ENCODE measurements around the gene GIT1.
A peak's percentile ranks its signal among the peaks of the same experiment; 100 is the strongest.

Gene GIT1

DNA sequence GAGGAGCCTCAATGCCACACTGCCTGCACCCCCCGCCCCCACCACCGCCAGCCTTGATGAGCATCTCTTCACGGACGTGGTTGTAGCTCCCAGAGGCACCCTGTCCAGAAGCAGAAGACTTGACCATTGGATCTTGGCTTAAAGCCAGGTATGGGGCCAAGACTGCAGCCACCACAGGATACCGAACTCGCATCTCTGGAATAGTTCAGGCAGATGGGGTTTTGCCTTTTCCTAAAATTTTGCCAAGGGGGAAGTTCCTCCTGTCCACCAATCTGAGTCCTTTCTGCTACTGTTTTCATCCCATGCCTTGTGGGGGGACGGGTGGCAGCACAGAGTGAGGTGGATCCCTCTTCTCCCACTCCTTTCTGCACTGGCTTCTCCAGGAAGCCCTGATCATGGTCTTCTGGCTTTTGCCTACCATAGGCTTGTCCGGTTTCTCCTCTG lies 32.3 kb upstream of the GIT1 start:
- 71% methylated on average over 8 of the region's 8 CpGs for WGBS
- peaks cover 7% of the 10 kb centered on the region for H3K4me1 ChIP-seq (ENCODE audit: insufficient read depth, low read length)
- peak overlapping the region; percentile 72 for H3K4me3 ChIP-seq (ENCODE audit: low read length)
- no peaks in the 10 kb centered on the region for H3K36me3 ChIP-seq (ENCODE audit: insufficient read depth, low read length)
- H3K27me3 ChIP-seq (ENCODE audit: insufficient read depth, low read length) = peaks cover 59% of the 10 kb centered on the region
- no peak overlapping the region for H3K27ac ChIP-seq (ENCODE audit: low read depth, low read length)
- H3K9me3 ChIP-seq (ENCODE audit: insufficient read depth, low read depth, low read length) = no peaks in the 10 kb centered on the region
- no peak overlapping the region for H3K9ac ChIP-seq (ENCODE audit: low read depth, low read length)

DNA sequence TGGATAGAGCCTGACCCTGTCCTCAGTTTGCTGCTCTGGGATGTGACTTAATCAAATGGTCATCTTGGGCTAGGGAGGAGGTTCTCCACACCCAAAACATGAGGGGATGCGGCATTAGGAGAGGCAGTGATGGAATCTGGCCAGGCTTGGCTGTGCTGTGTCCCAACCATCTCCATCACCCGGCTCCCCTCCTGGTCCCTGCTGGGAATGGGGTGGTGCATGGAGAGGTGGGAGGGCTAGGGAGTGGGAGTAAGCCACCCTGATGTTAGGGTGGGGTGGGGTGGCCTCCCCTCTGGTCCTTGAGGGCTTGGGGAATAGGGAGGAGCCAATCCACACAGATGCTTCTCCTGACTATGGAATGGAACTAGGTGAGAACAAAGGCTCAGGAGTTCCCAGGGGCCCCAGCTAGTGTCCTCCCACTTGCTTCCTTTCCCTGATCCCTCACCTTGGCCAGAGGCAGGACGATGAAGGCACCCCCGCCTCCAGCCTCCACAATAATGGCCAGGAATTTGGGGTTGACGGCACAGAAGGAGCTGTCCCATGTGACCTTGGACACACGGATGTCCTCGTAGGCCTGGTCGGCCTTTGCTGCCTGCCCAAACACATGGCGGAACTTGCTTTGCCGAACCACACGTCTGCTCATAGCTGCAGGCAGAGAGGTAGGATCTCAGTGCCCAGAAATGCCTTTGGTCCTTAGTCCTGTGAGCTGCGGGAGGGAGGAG lies 31.5 kb upstream of the GIT1 start:
- no peaks in the 10 kb centered on the region for H3K36me3 ChIP-seq (ENCODE audit: insufficient read depth, low read length)
- no peaks in the 10 kb centered on the region for H3K9me3 ChIP-seq (ENCODE audit: insufficient read depth, low read depth, low read length)
- peaks cover 12% of the 10 kb centered on the region for H3K4me1 ChIP-seq (ENCODE audit: insufficient read depth, low read length)
- H3K27me3 ChIP-seq (ENCODE audit: insufficient read depth, low read length) = peaks cover 67% of the 10 kb centered on the region
- no peak overlapping the region for H3K27ac ChIP-seq (ENCODE audit: low read depth, low read length)
- H3K9ac ChIP-seq (ENCODE audit: low read depth, low read length) = no peak overlapping the region
- H3K4me3 ChIP-seq (ENCODE audit: low read length) = no peak overlapping the region
- WGBS = 93% methylated on average over 12 of the region's 12 CpGs

DNA sequence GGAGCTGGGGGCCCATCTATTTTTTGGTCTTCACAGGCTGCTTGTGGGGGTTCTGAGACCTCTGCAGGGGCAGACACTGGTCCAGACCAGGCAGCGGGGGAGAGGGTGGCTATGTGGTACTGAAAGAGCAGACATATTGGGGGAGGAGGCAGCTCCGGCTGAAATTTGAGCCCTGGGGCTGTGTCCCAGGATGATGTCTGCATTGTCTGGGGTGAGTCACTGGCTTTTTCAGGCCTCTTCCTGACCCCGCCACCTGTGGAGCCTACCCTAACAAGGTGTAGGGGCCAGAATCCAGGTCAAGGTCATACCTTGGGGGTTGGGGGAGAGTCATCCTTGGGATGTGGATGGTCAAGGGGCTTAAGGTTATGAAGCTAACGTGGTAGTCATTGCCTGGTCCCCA lies 30.8 kb upstream of the GIT1 start:
- peaks cover 13% of the 10 kb centered on the region for H3K4me1 ChIP-seq (ENCODE audit: insufficient read depth, low read length)
- no peak overlapping the region for H3K27ac ChIP-seq (ENCODE audit: low read depth, low read length)
- 67% methylated on average over 3 of the region's 4 CpGs for WGBS
- H3K9ac ChIP-seq (ENCODE audit: low read depth, low read length) = no peak overlapping the region
- H3K36me3 ChIP-seq (ENCODE audit: insufficient read depth, low read length) = no peaks in the 10 kb centered on the region
- peaks cover 74% of the 10 kb centered on the region for H3K27me3 ChIP-seq (ENCODE audit: insufficient read depth, low read length)
- no peak overlapping the region for H3K4me3 ChIP-seq (ENCODE audit: low read length)
- H3K9me3 ChIP-seq (ENCODE audit: insufficient read depth, low read depth, low read length) = no peaks in the 10 kb centered on the region

DNA sequence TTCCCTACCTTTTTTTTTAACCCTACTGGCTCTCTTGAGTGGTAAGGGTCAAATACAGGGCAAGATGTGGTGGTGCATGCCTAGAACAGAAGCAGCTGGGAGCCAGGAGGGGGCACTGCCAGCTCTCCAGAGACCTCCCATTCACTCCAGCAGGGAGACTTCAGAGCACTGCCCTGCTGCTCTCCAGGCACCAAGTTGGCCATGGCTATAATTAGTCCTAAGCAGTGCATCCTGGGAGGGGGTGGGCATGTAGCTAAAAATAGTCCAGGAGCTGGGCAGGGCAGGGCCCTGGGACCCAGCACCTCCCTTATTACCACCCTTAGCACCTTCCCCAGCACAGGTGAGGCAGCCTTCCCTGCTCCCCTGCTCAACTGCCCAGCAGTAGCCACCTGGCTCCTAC lies 29.8 kb upstream of the GIT1 start:
- H3K27me3 ChIP-seq (ENCODE audit: insufficient read depth, low read length) = peaks cover 84% of the 10 kb centered on the region
- H3K9me3 ChIP-seq (ENCODE audit: insufficient read depth, low read depth, low read length) = no peaks in the 10 kb centered on the region
- H3K4me3 ChIP-seq (ENCODE audit: low read length) = no peak overlapping the region
- H3K9ac ChIP-seq (ENCODE audit: low read depth, low read length) = no peak overlapping the region
- H3K36me3 ChIP-seq (ENCODE audit: insufficient read depth, low read length) = no peaks in the 10 kb centered on the region
- H3K27ac ChIP-seq (ENCODE audit: low read depth, low read length) = no peak overlapping the region
- peaks cover 23% of the 10 kb centered on the region for H3K4me1 ChIP-seq (ENCODE audit: insufficient read depth, low read length)

DNA sequence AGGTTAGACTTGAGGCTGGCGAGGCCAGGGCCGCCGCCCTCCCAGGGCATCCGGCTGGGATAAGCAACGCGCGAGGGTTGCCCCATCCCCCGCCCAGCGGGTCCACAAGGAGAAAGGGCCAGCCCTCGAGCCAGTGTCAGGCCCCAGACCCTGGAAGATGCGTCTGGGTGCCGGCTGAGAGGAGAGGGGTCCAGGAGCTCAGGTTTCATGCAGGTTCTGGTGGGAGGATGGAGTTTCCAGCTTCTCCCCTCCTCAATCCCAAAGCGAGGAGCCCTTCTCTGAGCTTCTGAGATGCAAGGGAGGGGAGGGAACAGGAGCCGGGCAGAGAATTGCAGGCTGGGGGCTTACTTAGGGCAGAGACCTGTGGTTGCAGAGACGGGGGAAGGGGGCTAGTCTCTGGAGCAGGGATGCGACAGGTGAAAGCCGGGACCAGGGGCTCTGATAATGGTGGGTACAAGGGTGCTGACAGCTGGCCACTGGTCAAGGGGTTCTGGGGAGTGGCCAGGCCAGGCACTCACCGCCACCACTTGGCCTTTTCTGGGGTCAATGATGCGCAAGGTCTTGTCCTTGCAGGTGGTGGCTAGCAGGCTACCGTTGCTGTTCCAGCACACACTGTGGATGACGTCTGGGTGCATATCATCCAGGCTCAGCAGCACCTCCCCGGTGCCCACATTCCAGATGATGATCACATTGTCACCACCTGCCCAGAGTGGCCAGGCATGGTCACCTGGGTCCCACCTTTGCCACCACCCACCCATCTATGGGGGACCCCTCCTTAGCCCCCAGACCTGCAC lies 29.0 kb upstream of the GIT1 start:
- H3K4me1 ChIP-seq (ENCODE audit: insufficient read depth, low read length) = peaks cover 23% of the 10 kb centered on the region
- H3K9ac ChIP-seq (ENCODE audit: low read depth, low read length) = no peak overlapping the region
- H3K27me3 ChIP-seq (ENCODE audit: insufficient read depth, low read length) = peaks cover 86% of the 10 kb centered on the region
- no peaks in the 10 kb centered on the region for H3K9me3 ChIP-seq (ENCODE audit: insufficient read depth, low read depth, low read length)
- peak overlapping the region; percentile 65 for H3K4me3 ChIP-seq (ENCODE audit: low read length)
- no peak overlapping the region for H3K27ac ChIP-seq (ENCODE audit: low read depth, low read length)
- WGBS = 42% methylated on average over 22 of the region's 22 CpGs
- H3K36me3 ChIP-seq (ENCODE audit: insufficient read depth, low read length) = no peaks in the 10 kb centered on the region

DNA sequence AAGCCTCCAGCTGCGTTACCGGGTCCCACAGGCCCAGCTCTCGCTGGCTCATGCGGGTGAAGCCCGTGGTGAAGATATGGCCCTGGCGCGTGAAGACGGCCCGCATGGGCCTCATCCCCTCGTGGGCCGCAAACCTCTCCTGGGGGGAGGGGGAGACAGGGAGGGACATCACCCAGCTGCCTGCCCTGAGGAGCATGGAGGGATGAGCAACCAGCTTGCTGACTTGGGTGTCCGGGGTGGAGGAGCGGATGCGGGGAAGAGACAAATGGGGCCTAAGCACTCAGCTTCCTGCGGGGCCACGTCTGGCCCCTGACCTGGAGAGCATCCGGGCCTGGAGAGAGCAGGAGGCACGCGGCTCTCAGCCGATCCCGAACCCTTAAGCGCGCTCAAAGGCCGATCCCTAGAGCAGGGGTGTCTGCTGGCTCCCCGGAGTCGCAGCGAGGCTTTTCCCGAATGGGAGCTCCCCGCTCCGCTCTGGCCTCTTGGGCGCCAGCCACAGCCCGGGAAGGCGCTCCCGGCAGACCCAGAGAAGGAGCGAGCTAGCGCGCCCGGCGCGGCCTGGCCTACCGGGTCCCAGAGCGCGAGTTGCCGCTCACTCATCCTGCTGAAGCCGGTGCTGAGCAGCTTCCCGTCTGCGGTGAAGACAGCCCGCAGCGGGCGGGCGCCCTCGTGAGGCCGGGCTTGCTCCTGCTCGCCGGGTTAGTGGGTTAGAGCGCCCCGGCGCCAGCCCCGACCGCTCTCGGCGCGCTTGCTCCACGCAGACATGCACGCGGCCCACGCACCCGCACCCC lies 28.2 kb upstream of the GIT1 start:
- Histone ChIP-seq H3K36me3 (ENCODE audit: insufficient read depth, low read length) (no peaks in the 10 kb centered on the region), H3K4me1 (ENCODE audit: insufficient read depth, low read length) (peaks cover 19% of the 10 kb centered on the region), H3K27me3 (ENCODE audit: insufficient read depth, low read length) (peaks cover 83% of the 10 kb centered on the region), H3K9ac (ENCODE audit: low read depth, low read length) (0 out of 2 replicates have a peak overlapping the region, but pooled peaks have one; percentile 40), H3K9me3 (ENCODE audit: insufficient read depth, low read depth, low read length) (no peaks in the 10 kb centered on the region), H3K4me3 (ENCODE audit: low read length) (peak overlapping the region; percentile 65), H3K27ac (ENCODE audit: low read depth, low read length) (no peak overlapping the region)
- 13% methylated on average over 68 of the region's 68 CpGs for WGBS

DNA sequence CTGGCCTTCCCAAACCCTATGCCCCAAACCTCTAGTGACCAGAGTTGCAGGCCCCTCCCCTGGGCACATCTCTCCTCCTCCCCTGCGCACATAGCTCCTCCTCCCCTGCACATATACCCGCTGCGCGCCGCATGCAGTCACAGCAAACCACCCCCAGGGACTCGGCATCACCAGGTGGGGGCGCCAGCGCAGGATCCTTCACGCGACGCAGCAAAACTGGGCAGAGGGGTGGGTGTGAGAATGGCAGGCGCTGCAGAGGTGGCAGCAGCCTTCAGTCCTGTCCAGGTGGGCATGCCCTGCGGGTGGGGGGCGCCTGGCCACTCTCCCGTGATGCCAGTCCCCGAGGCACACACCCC lies 27.7 kb upstream of the GIT1 start:
- peaks cover 82% of the 10 kb centered on the region for H3K27me3 ChIP-seq (ENCODE audit: insufficient read depth, low read length)
- no peak overlapping the region for H3K27ac ChIP-seq (ENCODE audit: low read depth, low read length)
- WGBS = 7% methylated on average over 16 of the region's 16 CpGs
- H3K36me3 ChIP-seq (ENCODE audit: insufficient read depth, low read length) = no peaks in the 10 kb centered on the region
- H3K9me3 ChIP-seq (ENCODE audit: insufficient read depth, low read depth, low read length) = no peaks in the 10 kb centered on the region
- peaks cover 19% of the 10 kb centered on the region for H3K4me1 ChIP-seq (ENCODE audit: insufficient read depth, low read length)
- no peak overlapping the region for H3K9ac ChIP-seq (ENCODE audit: low read depth, low read length)
- H3K4me3 ChIP-seq (ENCODE audit: low read length) = peak overlapping the region; percentile 65

DNA sequence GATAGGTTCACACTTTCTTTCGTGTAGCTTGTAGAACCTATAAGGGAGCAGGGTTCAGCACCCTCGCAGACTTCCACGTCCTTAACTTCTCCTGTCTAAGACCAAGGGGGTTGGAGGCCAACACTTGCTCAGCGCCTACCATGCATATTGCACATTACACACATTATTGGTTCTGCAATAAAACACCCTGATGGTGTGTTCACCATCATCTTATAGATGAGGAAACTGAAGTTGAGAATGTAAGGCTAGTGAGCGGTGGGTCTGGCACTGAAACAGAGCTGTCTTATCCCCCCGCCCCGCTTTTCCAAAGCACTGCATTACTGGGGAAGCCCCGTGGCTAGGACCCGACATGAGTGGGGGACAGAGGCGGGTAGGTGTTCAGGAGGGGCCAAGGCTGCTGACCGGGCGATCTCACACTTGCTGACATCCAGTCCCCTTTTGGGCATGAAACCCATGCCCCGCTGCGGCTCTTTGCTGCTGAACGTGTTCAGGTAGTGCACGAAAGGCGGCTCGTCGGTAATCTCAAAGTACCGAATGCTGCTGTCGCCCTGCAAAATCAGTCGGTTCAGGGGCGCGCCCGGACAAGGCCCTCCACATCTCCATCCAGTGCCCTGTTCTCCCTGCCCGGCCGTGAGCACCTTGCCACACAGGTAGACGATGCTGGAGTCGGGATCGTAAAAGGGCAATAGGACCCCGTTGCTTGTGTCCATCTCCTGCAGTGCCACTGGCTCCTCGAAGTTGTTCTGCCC lies 27.0 kb upstream of the GIT1 start:
- Histone ChIP-seq H3K4me3 (ENCODE audit: low read length) (peak overlapping the region; percentile 65), H3K27ac (ENCODE audit: low read depth, low read length) (no peak overlapping the region), H3K9ac (ENCODE audit: low read depth, low read length) (no peak overlapping the region), H3K9me3 (ENCODE audit: insufficient read depth, low read depth, low read length) (no peaks in the 10 kb centered on the region), H3K36me3 (ENCODE audit: insufficient read depth, low read length) (no peaks in the 10 kb centered on the region), H3K27me3 (ENCODE audit: insufficient read depth, low read length) (peaks cover 77% of the 10 kb centered on the region), H3K4me1 (ENCODE audit: insufficient read depth, low read length) (peaks cover 19% of the 10 kb centered on the region)
- 32% methylated on average over 32 of the region's 32 CpGs for WGBS

DNA sequence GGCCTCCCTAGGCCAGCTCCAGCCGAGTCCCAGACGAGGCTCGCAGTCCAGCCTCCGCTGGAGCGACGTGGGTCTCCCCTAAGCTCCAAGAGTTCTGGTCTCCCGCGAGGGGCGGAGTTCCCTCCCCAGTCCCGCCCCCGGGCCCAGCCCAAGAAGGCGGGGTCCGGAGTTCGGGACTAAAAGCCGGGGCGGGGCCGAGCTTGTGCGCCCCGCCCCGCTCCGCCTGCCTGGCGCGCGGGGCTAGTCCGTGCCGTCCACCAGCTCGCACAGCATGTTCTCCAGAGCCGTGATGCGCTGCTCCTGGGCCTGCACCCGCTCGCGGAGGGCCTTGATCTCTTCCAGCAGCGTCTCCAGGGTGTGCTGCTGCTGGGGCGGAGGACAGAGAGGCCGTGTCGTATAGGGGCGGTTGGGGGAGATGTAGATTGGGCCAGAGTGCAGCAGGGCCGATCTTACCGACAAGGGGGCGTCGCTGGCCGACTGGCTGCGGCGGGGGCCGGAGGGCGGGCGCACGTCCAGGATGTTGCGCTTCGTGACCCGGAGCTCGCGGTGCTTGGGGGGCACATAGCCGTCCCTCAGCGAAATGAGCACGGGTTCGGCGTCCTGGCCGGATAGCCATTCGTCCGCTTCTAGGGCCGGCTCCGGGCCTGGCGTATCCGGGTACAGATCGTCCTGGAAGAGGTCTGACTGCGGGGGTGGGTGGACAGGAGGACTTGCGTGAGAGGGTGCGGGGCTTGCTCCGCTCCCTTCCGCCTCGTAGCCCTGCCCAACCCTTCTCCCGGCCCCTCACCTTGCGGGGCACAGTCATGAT lies 26.2 kb upstream of the GIT1 start:
- no peak overlapping the region for H3K27ac ChIP-seq (ENCODE audit: low read depth, low read length)
- peak overlapping the region; percentile 65 for H3K4me3 ChIP-seq (ENCODE audit: low read length)
- WGBS = 3% methylated on average over 74 of the region's 74 CpGs
- H3K4me1 ChIP-seq (ENCODE audit: insufficient read depth, low read length) = peaks cover 19% of the 10 kb centered on the region
- H3K9me3 ChIP-seq (ENCODE audit: insufficient read depth, low read depth, low read length) = no peaks in the 10 kb centered on the region
- H3K36me3 ChIP-seq (ENCODE audit: insufficient read depth, low read length) = no peaks in the 10 kb centered on the region
- peaks cover 69% of the 10 kb centered on the region for H3K27me3 ChIP-seq (ENCODE audit: insufficient read depth, low read length)
- H3K9ac ChIP-seq (ENCODE audit: low read depth, low read length) = 0 out of 2 replicates have a peak overlapping the region, but pooled peaks have one; percentile 33

DNA sequence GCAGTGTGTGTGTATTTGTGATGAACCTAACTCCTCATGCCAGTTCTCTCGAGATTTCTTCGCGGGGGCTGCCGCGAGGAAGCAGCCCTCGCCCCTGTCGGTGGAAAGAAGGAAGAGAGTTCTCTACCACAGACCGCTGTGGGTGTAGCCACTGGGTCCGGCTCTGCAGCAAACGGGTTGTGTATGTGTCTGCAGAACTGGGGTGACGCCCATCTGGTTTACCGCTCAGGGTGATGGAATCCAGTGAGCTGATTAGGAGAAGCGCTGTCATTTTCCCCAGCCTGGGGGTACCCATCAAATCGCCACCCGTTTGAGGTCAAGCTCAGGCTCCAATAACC lies 25.6 kb upstream of the GIT1 start:
- Histone ChIP-seq H3K9me3 (ENCODE audit: insufficient read depth, low read depth, low read length) (no peaks in the 10 kb centered on the region), H3K4me3 (ENCODE audit: low read length) (peak overlapping the region; percentile 65), H3K27me3 (ENCODE audit: insufficient read depth, low read length) (peaks cover 66% of the 10 kb centered on the region), H3K9ac (ENCODE audit: low read depth, low read length) (0 out of 2 replicates have a peak overlapping the region, but pooled peaks have one; percentile 33), H3K27ac (ENCODE audit: low read depth, low read length) (no peak overlapping the region), H3K36me3 (ENCODE audit: insufficient read depth, low read length) (no peaks in the 10 kb centered on the region), H3K4me1 (ENCODE audit: insufficient read depth, low read length) (peaks cover 19% of the 10 kb centered on the region)
- 64% methylated on average over 15 of the region's 15 CpGs for WGBS
